Erythroblast (primary cell): Measurements from ENCODE around the gene SRPK3.
A peak's percentile ranks its signal among the peaks of the same experiment; 100 is the strongest.

ENCODE experiments used
- DNase-seq, 2 experiments: peaks; one replicate each; lab custom pipeline; 2025; lab: John Stamatoyannopoulos, UW
- GATA1 ChIP-seq: IDR thresholded peaks from 2 replicates; pipeline ENCODE4 v1.6.1; 2011; ENCODE audit warnings: low read depth, mild to moderate bottlenecking, control low read depth, low read length, moderate library complexity
- POLR2A ChIP-seq: IDR thresholded peaks from 2 replicates; pipeline ENCODE4 v1.6.1; 2011; ENCODE audit warnings: mild to moderate bottlenecking, low read length

Gene SRPK3

DNA sequence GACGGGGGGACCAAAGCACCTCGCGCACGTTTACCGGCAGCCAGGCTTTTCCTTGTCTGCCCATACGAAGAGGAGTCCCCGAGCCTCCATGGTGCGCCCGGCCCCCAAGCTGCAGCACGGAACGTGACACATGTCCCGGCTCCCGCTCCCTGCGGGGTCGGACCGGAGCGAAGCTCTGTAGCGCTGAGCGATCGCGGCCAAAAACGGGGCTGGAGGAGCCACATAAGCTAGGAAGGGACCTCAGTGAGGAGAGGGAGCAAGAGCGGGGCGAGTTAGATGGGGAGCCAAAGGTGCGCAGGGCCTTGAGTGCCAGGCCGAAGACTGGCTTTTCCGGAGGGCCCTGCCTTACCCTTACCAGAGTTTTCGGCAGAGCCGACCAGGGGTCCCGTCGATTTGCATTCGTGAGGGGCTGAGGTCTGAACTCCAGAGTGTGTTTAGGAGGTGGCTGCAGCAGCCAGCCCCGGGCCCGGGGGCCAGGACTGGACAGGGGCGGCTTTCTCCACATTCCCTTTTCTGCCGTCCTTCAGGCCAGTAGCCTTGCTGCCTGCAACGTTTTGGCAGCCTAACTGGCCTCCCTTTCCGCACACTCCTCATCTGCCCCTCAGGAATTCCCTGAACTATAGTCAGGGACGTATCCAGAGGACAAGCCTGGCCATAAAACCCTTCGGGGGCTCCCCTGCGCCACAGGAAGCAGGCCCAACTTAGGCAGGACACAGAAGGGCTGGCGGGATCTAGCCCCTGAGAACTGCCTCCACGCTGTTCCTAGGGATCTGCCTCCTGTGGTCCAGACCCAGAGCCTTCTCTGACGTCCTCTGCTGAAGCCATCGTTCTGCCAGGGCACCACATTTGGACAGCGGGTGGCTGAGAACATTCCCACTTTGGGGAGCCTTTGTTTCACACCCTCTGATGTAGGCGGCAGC lies 14.3 kb downstream of the SRPK3 start:
- peak; percentile 58 to 64 for DNase-seq

DNA sequence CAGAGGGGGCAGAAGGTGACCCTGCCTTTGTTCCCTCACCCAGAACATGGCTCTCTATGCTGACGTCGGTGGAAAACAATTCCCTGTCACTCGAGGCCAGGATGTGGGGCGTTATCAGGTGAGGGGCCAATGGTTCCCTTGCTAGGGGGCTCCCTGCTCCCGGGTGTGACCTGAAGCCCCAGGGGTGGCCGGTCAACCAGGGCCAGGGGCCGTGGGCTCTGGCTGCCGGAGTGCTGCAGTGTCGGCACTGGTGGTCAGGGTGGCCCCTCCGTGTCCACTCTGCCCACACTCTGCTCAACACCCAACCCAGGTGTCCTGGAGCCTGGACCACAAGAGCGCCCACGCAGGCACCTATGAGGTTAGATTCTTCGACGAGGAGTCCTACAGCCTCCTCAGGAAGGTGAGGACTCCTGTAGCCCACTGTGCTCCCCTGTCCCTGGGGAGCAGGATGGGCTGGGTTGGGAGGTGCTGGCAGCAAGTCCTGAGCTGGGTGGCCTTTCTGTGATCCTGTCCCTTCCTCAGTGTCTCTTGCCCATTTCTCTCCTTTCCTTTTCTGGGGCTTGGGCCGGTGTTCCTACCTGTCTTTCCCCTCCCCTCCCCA lies 16.7 kb downstream of the SRPK3 start:
- no peak for TF ChIP-seq GATA1
- TF ChIP-seq POLR2A, result no peak
- no peak for DNase-seq

More for the DNA sequence above, 14.3 kb downstream of the SRPK3 start:
- TF ChIP-seq GATA1, result no peak
- no peak for TF ChIP-seq POLR2A

DNA sequence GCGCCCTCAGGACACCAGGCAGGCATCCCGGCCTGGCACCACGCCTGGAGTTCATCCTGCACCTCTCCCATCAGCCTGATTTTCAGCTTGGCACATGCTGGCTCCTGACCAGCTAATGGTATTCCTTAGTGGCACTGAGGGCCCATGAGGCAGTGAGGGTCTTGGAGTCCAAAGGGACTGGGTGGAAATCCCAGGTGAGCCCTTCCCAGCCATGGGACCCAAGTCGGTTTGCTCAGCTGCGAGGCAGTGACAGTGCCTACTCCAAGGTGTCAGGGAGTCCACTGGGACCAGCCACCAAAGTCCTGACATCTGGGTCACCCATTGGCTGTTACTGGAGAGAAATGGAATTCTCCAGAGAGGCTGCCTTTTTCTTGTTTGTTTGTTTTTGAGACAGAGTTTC lies 18.5 kb downstream of the SRPK3 start:
- DNase-seq, result no peak
- TF ChIP-seq GATA1, result no peak
- no peak for TF ChIP-seq POLR2A

DNA sequence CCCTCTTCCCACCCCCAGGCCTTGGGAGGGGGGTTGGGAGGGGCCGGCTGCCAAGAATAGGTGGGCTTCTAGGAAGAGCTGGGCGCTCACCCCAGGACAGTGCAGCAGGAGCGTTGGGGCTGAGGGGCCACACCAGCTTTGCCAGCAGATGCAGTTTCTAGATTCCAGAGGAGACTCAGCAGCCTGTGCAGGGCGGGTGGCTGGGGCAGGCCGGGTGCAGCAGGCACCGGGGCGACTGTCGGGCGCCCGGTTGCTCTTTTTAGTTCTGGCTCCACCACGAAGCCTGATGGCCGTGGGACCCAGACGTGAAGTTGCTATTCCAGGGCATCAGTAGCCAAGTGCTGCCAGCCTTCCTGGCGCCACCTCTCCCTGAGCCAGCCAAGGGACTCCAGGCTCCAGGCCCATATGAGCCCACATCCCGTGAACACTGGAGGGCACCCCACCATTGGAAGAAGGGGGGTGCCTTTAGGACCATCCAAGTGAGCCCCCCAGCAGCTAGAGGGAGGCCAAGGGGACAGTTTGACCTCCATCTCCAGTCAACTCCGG lies 19.4 kb downstream of the SRPK3 start:
- TF ChIP-seq POLR2A (peak; percentile 15), GATA1 (no peak)
- no peak for DNase-seq

- TF ChIP-seq GATA1, result no peak
- no peak for TF ChIP-seq POLR2A
- no peak for DNase-seq
Measured at GRCh38 chrX:153800746-153801145, 19.9 kb downstream of the SRPK3 start.

- TF ChIP-seq GATA1, result no peak
- no peak for TF ChIP-seq POLR2A
Measured at GRCh38 chrX:153801669-153802068, 20.8 kb downstream of the SRPK3 start.

DNA sequence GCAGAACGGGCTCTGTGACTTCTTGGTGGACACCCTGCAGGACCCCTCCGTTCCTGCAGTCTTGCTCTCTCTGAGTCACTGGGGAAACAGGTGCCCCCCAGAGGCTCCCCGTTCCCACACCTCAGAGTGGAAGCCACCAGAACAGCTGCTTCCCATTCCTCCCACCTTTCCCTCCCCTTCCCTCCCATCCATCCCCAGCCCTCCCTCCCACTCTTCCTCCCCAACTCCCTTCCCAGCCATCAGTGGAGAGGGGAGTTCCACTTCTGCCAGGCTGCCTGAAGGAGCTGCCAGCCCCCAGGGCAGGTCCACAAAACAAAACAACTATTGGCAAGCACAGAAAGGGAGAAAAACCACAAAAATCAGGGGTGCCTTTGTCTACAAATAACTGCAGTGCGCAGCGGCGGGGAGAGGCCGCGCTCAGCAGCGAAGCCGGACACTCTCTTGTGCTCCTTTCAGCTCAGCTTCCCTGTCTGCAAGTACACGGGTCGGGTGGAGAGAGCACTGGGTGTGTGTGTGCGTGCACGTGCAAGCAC lies 21.7 kb downstream of the SRPK3 start:
- DNase-seq, result no peak
- no peak for TF ChIP-seq POLR2A
- no peak for TF ChIP-seq GATA1

More at GRCh38 chrX:153801669-153802068, 20.8 kb downstream of the SRPK3 start:
- no peak for DNase-seq

DNA sequence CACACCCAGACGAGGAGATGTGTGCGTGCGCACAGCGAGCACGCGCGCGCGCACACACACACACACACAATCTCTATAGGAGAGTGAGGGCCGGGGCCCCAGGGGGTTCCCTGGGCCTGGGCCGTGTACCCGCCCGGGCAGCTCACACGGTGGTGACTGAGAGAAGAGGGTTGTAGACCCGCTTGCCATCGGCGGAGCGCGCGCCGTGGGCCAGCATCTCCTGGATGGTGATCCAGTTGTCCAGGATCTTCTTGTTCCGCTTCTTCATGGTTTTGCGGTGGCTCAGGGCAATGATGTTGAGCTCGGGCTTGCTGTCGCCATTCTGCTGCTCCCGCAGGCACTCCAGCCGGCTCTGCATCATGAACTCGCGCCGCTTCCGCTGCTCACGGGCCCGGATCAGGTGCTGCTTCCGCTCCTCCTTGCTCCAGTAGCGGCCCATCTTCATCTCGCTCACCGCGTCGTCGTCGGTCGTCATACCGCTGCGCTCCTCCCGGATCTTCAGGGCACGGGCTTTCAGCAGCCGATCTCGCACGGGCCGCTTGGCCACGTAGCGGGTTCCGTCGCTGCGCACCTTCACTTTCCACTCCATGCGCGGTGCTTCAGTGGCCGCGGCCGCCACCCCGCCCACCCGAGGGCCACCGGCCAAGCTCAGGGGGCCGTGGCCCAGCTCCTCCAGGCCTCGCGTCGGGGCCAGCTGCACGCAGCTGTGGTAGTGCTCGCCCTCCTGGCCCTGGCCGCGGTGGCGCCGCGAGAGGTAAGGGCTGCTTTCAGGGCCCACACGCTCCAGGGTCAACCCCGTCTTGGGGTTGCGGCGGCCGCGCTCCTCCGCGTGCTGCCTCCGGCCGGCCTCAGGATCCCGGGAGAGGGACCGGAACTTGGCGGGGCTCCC lies 22.6 kb downstream of the SRPK3 start:
- TF ChIP-seq GATA1, result no peak
- no peak for DNase-seq

DNA sequence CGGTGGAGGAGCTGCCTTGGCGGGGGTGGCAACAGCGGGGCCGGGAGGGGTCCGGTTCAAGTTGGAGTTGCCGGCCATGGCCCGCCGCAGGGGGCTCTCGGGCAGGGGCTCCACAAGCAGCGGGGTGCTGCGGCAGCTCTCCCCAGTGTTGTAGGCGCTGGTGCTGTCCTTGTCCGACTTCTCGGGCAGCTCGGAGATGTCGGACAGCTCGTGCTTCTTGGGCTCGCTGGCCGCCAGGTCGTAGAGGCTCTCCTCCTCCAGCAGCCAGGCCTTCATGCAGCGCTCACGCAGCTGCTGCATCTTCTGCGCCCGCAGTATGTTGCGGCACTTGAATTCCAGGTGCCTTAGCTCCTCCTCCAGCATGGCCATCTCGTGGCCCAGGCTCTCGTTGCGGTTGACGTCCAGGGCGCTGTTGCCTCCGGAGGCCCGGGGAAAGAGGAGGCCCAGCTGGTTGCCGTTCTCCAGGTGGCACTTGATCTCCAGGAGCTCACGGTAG lies 23.3 kb downstream of the SRPK3 start:
- TF ChIP-seq GATA1, result no peak
- no peak for TF ChIP-seq POLR2A
- no peak for DNase-seq

DNA sequence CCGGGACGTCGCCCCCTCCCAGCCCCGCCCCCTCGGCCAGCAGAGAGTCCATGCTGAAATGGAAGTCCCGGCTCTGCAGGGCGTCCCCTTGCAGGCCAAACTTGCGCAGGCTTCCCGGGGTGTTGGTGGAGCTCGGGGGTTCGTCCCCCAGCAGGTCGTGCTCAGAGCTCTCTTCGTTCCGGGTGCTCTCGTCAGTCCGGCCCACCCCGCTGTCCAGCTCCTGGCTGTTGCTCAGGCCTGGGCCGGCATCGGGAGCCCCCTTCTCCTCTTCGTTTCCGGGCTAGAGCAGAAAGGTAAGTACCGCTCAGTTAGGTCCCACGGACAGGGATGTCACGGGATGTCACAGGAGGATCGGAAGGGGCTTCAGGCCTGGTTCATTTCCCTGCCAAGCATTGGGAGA lies 23.8 kb downstream of the SRPK3 start:
- TF ChIP-seq POLR2A, result no peak
- no peak for TF ChIP-seq GATA1
- DNase-seq, result no peak

- no peak for DNase-seq
- TF ChIP-seq POLR2A, result no peak
- no peak for TF ChIP-seq GATA1
Measured at GRCh38 chrX:153805436-153805835, 24.6 kb downstream of the SRPK3 start.

- DNase-seq, result no peak
- TF ChIP-seq POLR2A, result no peak
- TF ChIP-seq GATA1, result no peak
Measured at GRCh38 chrX:153806999-153807575, 26.2 kb downstream of the SRPK3 start.
